HG03565 (cell line): Measurements from ENCODE around the gene PGGT1B.
"Not testable (repeated sequence)": the region's sequence is repeated elsewhere in the genome, so short reads cannot be mapped to it uniquely, and the experiment has no call there.

Experiments
- ATAC-seq: cut with Tn5 transposase; IDR thresholded peaks from one replicate; pipeline ENCODE4 v1.9.1; 2021; ENCODE audit warnings: mild to moderate bottlenecking, moderate library complexity; ENCODE audit not compliant: unreplicated experiment

PGGT1B gene

DNA sequence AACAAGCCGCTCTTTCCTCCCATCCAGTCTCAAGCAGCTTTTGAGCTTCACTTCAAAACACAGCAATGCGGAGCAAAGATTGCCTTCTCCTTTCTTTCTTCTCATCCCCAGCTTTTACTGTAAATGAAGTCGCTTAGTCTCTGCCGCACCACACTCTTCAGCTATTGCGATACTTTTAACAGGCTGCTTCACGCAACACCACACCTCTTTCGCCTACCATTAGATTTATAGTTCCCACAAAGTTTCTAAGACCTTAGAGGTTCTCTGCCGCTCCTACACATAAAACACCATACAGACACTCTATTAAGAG, 711 bp downstream of the PGGT1B start:
- ATAC-seq, result peak; percentile 32

DNA sequence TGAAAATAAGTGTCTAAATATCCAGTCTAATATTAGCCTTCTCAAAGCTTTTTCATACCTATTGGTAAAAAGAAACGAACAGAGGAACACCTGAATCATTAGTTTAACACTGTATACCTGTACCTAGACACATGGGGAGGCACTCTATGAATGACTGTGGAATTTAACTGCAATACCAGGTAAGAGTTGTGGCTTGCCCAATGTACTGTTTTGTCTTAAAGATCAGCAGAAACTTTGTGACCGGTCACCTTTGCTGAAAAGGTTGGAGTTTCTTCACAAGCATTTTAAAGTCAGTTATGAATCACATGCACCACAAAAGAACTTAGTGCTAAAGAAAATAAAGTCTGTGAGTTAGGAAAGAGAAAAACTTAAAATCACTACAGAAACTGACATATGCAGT, 2.4 kb downstream of the PGGT1B start:
- ATAC-seq, result no peak

- no peak for ATAC-seq
Measured at GRCh38 chr5:115257981-115258380, 4.7 kb downstream of the PGGT1B start.

- ATAC-seq, result not testable (repeated sequence)
Measured at GRCh38 chr5:115249379-115249778, 13.3 kb downstream of the PGGT1B start.

DNA sequence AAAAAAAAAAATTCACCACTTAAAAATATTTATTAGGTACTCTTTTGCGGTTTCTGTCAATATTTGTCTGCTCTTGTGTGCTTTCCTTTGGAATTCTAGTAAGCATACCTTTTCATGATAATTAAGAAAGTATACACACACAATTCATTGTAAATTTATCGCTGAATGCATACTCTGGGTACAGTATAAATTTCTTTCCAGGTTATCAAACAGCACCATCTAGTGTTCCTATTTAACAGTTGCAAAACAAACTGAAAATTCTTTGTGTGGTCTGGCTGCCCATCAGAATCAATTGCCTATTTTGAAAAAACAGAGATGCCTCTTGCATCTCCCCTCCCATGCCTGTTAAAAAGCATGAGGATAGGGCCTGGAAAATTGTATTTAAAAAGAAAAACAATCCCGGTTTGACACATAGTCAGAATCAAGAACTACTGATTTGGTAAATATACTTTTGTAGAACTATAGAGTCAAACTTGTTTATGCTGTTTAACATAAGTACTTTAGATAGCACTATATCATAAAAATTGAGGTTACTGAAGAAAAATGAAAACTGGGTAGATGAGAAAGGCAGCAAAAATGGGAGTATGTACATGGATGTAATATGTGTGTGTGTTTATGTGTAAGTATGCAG, 16.2 kb downstream of the PGGT1B start:
- ATAC-seq, result peak; percentile 45

DNA sequence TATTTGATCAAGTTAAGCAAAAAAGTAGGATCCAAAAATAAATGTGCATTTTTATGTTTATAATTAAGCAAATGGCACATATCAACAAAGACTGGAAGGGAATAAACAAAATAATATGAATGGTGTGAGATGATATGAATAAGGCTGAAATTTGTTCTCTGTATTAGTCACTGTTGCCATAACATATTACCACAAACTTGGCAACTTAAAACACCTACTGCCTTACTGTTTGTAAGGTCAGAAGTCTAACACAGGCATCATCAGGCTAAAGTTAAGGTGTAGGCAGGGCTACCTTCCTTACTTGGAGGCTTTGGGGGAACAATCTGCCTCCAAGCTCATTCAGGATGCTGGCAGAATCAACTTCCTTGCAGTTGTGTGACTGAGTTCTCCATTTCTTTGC, 19.3 kb downstream of the PGGT1B start:
- peak; percentile 81 for ATAC-seq

DNA sequence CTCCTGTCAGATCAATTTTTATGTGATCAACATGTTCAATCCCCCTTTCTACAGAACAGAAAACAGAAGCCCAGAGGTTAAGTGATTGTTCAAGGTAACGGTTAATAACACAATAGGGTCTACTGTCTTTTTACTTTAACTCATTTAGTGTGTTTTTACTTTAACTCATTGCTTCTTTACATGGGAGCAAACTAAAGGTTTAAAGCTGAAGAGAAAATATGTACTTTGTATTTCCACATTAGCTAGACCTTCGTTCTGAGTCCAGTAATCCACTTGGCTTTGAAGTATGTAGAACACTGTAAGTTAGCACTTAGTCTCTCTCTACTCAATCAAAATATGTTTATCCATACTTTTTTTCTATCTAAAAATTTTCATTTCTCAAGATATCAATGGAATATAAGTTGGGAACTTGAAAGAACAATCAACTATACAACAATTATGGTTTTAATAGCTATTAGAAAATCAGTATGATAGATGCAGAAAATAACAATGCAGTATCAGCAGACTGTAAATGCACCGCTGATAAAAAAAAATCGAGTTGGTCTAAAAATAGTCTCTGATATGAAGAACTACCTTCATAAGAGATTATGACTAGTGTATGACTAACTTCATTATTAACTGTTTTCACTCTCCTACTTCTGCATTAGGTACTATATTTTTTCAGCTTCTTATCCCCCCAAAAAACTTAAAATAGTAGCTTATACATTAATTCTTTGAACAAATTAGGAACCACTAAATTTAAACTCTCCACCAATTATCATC, 20.6 kb downstream of the PGGT1B start:
- ATAC-seq, result no peak

DNA sequence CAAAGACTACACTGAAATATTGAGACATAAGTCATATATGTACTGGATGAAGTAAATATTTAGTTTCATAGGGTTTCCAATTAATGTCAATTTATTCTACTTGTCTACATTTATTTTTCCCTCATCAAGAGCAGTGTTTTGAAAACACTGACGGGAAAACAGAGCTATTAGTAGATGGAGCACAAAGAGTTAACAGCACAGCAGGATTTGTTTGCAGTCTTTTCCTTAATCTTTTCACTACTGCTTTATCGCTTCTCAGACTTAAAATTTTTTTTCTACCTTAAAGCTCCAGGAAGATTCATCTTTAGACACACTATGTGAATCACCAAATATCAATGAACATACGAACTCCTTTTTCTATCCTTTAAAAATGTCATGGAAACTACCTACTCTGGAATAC, 25.6 kb downstream of the PGGT1B start:
- no peak for ATAC-seq

DNA sequence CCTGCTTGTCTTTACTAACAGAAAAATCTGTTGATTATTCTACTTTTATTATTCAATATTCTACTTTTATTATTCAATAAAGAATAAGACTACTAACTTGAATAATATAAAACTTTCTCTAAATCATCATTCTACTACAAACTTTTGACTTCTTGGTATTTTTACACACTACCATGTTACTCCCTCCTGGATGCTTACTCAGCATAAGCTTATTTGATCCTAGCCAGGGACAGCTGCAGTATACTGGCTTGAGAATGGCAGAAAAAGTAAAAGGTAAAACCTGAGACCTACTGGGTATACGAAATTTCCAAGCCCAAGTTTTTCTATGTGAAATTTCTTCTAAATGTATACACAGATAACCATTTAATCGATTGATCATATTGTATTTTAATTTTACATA, 26.1 kb downstream of the PGGT1B start:
- ATAC-seq, result no peak

GRCh38 chr5:115231598-115231997, 31.1 kb downstream of the PGGT1B start:
- no peak for ATAC-seq

DNA sequence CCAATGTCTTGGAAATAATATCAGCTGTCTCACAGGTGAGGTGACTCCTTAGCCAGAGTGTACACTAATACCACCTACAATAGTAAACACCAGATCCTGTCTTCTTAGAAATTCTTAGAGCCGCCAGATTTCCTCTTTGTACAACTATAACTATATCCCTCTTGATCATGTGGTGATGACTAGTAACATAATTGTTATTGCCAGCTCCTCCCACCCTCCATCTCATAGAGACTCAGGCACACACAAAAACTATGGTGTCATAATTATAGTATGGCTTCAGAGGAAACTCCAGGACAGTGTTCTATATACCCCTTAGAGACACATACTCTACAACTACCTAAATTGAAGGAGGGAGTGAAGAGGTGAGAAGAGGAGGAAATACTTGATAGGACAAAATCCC, 33.1 kb downstream of the PGGT1B start:
- no peak for ATAC-seq

DNA sequence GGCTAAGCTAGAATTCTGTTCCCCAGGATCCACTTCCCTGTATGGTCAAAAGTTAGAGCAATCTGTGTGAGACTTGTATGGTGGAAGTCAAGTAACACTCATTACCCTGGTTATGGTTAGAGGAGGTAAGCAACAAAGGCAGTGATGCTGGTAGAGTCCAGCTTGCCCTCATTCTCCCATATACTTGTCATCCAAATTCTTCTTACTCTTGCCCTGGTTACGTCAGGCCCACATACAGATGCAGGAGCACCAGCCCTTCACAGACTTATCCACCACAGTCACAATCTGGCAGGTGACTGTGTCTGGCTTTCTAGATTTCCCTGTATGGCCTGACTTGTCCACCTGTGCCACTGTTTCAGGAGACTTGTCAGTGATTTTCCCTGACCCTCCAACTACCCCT, 35.4 kb downstream of the PGGT1B start:
- no peak for ATAC-seq

DNA sequence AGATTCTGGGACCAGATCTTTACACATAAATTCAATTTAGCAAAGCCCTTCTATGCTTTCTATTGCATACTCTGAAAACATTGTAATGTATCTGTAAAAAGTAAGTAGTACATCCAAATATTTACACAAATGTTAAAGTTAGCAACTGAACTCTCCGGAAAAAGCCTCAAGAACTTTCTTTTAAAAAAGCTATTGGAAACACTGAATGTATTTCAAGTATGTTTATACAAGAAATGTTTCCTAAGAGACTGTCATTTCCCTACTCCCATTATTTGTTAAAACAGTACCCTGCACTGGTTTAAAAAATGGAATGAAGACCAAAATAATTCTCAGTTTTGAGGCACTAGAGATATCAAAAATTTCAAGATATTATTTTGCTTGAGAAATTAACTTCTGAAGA, 48.1 kb downstream of the PGGT1B start:
- no peak for ATAC-seq

DNA sequence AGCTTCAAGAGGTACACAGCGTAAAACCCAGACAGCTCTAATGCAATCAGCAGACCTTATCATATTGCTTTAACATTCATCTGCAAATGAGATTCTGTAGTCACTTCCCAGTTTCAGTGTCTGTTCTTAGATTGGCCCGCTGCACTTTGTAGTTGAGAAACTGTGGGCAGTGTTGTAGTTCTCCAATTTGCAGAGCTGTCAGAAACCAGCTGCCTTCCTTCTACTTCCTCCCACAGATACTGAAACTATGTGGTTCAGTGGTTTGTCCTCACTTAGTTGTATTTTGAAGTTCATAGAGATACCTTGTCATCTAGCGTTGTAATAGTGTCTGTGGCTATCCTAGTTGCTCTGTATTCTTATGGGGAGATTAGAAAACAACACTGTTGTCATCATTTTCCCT, 53.4 kb downstream of the PGGT1B start:
- ATAC-seq, result peak; percentile 99

DNA sequence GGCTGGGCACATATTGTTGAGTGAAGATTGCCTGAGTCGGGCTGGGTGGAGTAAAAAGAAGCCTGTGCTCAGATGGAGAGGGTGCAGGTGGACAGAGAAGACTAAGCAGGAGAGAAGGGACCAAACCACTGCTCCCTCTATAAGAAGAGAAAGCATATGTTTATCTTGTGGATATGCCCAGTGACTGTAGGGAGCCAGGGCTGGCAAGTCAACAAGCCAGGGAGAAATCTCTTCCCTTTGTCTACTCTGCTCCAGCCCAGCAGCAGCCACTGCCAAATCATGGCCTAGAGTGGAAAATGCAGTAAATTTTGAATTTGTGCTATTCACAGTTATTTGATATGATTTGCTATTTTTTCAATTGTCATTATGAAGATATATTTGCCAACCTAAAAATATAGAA, 59.7 kb downstream of the PGGT1B start:
- no peak for ATAC-seq

GRCh38 chr5:115196161-115196560, 66.5 kb downstream of the PGGT1B start:
- no peak for ATAC-seq

- ATAC-seq, result no peak
Measured at GRCh38 chr5:115194676-115195075, 68.0 kb downstream of the PGGT1B start.

DNA sequence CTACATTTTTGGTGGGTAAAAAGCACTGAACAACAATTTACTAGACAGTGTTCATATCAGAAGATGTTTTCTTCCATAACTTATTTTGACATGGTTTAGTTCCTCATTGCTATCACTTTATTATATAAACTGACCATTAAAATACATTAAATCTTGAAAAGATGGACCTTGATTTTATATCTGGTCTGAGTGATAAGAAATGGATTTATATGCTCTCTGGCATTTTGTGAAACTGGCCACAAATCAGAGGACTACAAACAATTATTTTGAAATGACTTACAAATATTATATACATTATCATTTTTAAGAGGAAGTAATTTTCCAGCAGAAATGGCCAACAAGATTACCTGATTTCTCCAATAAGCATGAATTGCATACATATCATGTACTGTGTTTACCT, 69.4 kb downstream of the PGGT1B start:
- no peak for ATAC-seq

DNA sequence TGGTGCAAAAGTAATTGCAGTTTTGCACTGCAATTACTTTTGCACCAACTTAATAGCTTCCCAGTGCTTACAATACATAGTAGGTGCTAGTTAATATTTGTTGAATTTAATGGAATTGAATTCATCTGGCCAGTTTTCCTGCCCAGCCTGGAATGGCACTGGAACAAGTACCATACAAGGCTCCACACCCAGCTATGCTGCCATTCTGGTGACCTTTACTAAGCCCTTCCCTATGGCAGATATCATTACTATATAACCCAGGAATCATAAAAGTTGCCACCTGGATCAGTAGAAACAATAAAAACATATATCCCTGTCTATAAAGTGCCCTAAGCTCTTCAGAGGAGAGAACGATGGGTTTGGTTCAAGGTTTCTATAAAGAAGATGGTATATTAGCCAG, 70.6 kb downstream of the PGGT1B start:
- ATAC-seq, result no peak

DNA sequence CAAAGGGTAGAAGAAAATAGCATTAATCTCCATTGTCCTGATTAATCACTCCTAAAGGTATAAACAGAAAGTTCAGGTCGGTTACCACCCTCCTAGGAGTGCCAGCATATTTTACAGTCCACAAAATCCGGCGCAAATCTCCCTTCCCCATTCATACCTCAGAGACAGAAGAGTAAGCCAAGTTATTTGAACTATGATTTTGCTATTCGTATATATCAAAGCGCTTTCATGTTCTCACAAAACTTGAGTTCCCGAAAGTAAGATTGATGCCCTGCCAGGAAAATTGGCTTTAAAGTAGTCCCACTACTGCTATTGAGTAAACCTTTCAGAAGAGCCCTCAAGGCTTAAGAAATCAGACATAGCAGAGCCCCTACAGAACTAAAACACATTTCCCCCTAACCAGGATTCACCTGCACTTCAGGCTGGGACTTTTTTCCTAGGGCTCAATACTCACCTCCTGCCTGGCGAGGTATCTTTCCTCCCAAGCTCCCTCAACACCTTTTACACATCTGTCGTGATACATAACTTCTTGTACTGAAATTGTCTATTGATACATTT, 71.1 kb downstream of the PGGT1B start:
- ATAC-seq, result no peak

- ATAC-seq, result no peak
Measured at GRCh38 chr5:115190388-115190787, 72.3 kb downstream of the PGGT1B start.

DNA sequence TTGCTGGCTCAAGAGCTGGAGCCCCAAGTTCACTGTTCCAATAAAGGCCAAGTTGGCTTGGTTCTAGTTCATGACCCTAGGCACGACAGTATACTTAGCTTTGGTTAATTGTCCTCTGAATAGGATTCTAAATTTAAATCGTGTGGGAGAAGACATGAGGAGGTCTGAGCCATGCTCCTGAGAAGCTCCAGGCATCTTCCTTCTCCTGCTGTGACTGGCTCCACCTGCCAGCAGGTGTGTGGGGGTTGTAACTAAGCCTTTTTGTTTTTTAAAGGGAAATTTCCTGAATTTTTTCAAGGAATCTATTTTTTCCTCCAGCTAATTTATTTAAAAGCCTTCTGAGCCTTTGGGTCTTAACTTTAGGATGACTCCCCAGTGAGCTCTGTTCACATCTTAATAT, 72.8 kb downstream of the PGGT1B start:
- no peak for ATAC-seq

GRCh38 chr5:115186794-115187193, 75.9 kb downstream of the PGGT1B start:
- no peak for ATAC-seq
